Stimulated activated CD8-positive, alpha-beta memory T cell treated with anti-CD3 and anti-CD28 coated beads, Interleukin-12 subunit alpha, Interleukin-12 subunit beta, amount 100 ng/mL, for 24 hours (primary cell): ENCODE data around the gene KLHL26.

Experiments used
- DNase-seq: peaks from one replicate; pipeline ENCODE4 v3.0.0-alpha.2; 2020; ENCODE audit errors: extremely low read depth

Gene KLHL26

GRCh38 chr19:18646535-18647370 is 9.9 kb downstream of the KLHL26 start:
- no peak for DNase-seq

GRCh38 chr19:18647371-18647767 is 10.5 kb downstream of the KLHL26 start:
- DNase-seq = no peak

DNA sequence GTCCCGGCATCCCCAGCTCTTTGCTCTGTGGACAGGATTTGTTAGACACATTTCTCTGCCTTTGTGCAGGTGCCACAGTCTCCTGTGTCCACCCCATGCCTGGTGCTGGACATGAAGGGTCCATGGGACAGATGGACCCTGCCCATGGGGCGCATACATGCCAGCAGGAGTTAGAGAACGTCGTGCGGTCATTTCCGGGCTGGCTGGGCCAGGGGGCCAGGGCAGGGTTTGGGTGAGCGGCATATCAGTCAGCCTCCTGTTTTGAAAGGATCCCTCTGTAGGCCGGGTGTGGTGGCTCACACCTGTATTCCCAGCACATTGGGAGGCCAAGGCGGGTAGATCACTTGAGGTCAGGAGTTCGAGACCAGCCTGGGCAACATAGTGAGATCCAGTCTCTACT is 11.0 kb downstream of the KLHL26 start:
- DNase-seq = no peak

GRCh38 chr19:18648973-18649315 is 12.1 kb downstream of the KLHL26 start:
- no peak for DNase-seq

GRCh38 chr19:18649371-18650020 is 12.7 kb downstream of the KLHL26 start:
- DNase-seq = no peak

DNA sequence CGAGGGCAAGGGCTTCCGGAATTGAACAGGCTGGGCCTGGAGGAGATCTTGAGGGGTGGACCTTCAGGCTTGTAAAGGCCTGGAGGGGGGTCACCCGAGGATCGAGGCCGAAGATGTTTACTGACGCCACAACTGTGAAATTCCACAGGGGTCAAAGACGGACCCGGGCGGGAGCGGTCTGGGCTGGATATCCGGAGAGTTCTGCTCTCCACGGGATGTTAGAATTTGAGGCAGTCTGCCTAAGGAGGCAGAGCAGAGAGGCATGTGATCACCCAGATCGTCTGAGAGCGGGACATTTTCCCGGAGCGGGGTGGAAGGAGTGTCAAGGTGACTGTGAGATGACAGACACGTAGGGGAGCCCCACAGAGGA is 13.2 kb downstream of the KLHL26 start:
- no peak for DNase-seq

DNA sequence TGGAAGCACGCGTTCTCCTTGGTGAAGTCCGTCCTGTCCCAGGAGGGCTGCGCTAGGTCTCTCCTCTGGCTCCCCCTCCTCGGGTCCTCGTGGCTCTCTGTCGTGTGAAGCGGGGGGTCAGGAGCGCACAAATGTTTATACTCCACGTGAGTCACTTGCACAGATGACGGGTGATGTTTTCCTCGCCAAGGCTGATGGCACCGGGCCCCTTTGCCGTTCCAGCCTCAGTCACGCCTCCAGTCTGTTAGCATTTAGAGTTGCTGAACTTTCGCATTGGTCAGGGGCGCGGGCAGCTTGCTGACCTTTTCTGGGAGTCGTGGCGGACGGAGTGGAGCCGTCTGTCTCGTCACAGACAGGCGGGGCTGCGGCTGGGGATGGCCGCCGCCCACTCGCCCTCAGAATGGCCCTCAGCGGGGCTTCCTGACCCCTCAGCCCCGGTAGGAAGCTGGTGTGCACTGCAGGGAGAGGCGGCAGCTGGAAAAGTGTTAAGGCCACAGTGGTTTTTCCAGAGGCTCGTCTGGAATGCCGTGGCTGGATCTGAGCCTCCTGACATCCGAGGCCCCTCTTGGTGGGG is 13.7 kb downstream of the KLHL26 start:
- DNase-seq = no peak

GRCh38 chr19:18651300-18651699 is 14.5 kb downstream of the KLHL26 start:
- no peak for DNase-seq

GRCh38 chr19:18651733-18652132 is 14.9 kb downstream of the KLHL26 start:
- DNase-seq = no peak

- no peak for DNase-seq
These were observed 17.0 kb downstream of the KLHL26 start for GRCh38 chr19:18653853-18654252.

GRCh38 chr19:18654469-18654868 is 17.6 kb downstream of the KLHL26 start:
- DNase-seq = no peak

GRCh38 chr19:18655173-18655844 is 18.5 kb downstream of the KLHL26 start:
- no peak for DNase-seq

- no peak for DNase-seq
These were observed 19.7 kb downstream of the KLHL26 start for GRCh38 chr19:18656337-18657086.

DNA sequence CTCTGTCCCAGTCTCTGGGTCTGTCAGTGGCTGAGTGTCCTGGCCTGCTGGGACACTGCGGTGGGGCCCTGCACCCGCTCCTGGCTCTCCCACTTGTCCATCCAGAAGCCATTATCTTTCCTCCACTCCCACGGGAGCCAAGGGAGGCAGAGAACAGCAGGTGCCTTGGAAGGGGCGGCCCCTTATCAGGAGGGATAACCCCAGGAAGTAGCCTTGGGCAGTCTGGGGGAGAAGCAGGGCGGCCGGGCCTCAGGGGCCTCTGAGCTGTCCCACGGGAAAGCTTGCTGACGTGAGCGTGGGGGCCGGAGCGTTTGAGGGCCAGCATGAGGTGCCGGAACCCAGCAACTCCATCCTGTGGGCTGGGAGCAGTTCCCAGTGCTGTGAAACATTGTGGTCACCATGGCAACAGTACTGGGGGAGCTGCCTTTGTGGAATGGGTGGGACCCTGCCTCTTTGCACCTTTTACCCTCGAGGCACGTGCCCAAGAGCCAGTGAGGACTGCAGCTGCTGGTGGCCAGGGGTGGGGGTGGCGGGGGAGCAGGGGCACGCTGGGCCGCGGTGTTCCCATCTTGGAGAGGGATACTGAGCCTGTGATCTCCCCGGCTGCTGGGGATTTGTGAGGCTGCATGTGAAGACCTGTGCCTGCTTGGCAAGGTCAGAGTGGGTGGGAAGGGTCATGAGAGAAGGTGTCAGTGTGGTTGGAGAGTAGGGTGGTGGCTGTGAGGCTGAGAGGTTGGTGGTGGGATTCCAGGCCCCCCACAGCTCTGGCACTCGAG is 20.9 kb downstream of the KLHL26 start:
- no peak for DNase-seq

GRCh38 chr19:18658366-18658855 is 21.6 kb downstream of the KLHL26 start:
- no peak for DNase-seq

- no peak for DNase-seq
These were observed 22.6 kb downstream of the KLHL26 start for GRCh38 chr19:18659281-18660050.

DNA sequence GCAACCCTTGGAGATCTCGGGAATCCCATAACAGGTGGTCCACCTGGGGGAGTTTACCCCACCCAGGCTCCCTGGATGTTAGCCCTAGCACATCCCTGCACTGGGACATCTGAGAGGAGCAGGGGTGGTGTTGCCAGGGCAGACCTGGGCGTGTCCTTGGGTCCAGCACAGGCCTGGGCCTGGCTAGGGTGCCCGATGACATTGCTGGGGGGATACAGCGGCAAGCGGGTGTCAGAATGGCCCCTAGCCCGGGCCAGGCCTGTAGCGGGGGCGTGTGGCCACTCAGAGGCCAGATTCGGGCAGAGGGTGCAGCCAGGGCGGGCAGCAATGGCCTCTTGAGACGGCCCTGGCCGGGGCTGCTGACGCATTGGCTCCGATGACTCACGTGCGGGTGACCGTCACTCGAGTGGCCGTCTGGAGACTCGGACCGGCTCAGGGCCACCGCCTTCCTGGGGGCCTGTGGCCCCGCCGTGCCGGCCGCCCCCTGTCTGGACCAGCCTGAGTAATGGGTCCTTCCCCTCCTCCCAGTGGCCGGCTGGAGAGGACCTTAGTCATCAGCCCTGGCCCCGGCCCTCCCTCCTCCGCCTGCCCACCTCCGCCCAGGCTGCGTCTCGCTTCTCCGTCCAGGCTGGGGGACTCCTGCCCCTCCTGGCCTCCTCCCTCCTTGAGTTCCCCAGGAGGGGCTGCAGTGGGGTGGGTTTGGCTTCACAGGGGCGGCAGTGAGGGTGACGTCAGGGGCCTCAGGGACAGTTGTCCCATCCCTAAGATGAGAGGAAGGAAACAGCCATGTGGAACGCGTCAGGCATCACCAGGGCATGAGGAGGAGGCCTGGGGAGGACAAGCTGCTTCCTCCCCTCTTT is 23.5 kb downstream of the KLHL26 start:
- no peak for DNase-seq

- DNase-seq = no peak
These were observed 24.3 kb downstream of the KLHL26 start for GRCh38 chr19:18660939-18661670.
